ENCODE data around the gene PANK4.

The PANK4 gene

GRCh38 chr1:2528966-2529783 is 2.8 kb upstream of the PANK4 start:
- no peak for DNase-seq (ENCODE audit: low read depth)

- no peak for DNase-seq (ENCODE audit: low read depth)
Observed at GRCh38 chr1:2528611-2528965, 2.2 kb upstream of the PANK4 start.

GRCh38 chr1:2528016-2528415 is 1.6 kb upstream of the PANK4 start:
- no peak for DNase-seq (ENCODE audit: low read depth)

GRCh38 chr1:2527556-2527860 is 1.1 kb upstream of the PANK4 start:
- no peak for DNase-seq (ENCODE audit: low read depth)

- DNase-seq (ENCODE audit: low read depth): no peak
Observed at GRCh38 chr1:2526824-2527555, 594 bp upstream of the PANK4 start.

GRCh38 chr1:2525572-2525919 is 850 bp downstream of the PANK4 start:
- DNase-seq (ENCODE audit: low read depth): no peak

- DNase-seq (ENCODE audit: low read depth): no peak
Observed at GRCh38 chr1:2523891-2524609, 2.3 kb downstream of the PANK4 start.

GRCh38 chr1:2523191-2523890 is 3.1 kb downstream of the PANK4 start:
- DNase-seq (ENCODE audit: low read depth): no peak

GRCh38 chr1:2522230-2522629 is 4.2 kb downstream of the PANK4 start:
- DNase-seq (ENCODE audit: low read depth): no peak

GRCh38 chr1:2520806-2521205 is 5.6 kb downstream of the PANK4 start:
- no peak for DNase-seq (ENCODE audit: low read depth)

- DNase-seq (ENCODE audit: low read depth): no peak
Observed at GRCh38 chr1:2520206-2520605, 6.2 kb downstream of the PANK4 start.

GRCh38 chr1:2519729-2520128 is 6.7 kb downstream of the PANK4 start:
- no peak for DNase-seq (ENCODE audit: low read depth)

- no peak for DNase-seq (ENCODE audit: low read depth)
Observed at GRCh38 chr1:2519029-2519685, 7.2 kb downstream of the PANK4 start.

GRCh38 chr1:2518528-2518927 is 7.9 kb downstream of the PANK4 start:
- DNase-seq (ENCODE audit: low read depth): no peak

GRCh38 chr1:2517966-2518365 is 8.4 kb downstream of the PANK4 start:
- no peak for DNase-seq (ENCODE audit: low read depth)

- DNase-seq (ENCODE audit: low read depth): no peak
Observed at GRCh38 chr1:2516946-2517345, 9.4 kb downstream of the PANK4 start.

GRCh38 chr1:2516124-2516523 is 10.3 kb downstream of the PANK4 start:
- no peak for DNase-seq (ENCODE audit: low read depth)

- DNase-seq (ENCODE audit: low read depth): no peak
Observed at GRCh38 chr1:2515763-2516080, 10.7 kb downstream of the PANK4 start.

- DNase-seq (ENCODE audit: low read depth): no peak
Observed at GRCh38 chr1:2514863-2515762, 11.3 kb downstream of the PANK4 start.

- DNase-seq (ENCODE audit: low read depth): no peak
Observed at GRCh38 chr1:2513939-2514652, 12.3 kb downstream of the PANK4 start.

Measured in GM04503 (cell line).